NT2/D1 (cell line): ENCODE results near the gene SFXN5.

Source experiments
- SUZ12 ChIP-seq: IDR thresholded peaks from 2 replicates; pipeline ENCODE4 v1.6.1; 2011; ENCODE audit not compliant: insufficient read length, insufficient read depth; ENCODE audit errors: extremely low read depth
- YY1 ChIP-seq: IDR thresholded peaks from 2 replicates; pipeline ENCODE4 v1.6.1; 2011; ENCODE audit not compliant: insufficient read length, insufficient read depth
- ZNF274 ChIP-seq: IDR thresholded peaks from 2 replicates; pipeline ENCODE4 v1.6.1; 2011; ENCODE audit warnings: mild to moderate bottlenecking, low read depth, low read length

DNA sequence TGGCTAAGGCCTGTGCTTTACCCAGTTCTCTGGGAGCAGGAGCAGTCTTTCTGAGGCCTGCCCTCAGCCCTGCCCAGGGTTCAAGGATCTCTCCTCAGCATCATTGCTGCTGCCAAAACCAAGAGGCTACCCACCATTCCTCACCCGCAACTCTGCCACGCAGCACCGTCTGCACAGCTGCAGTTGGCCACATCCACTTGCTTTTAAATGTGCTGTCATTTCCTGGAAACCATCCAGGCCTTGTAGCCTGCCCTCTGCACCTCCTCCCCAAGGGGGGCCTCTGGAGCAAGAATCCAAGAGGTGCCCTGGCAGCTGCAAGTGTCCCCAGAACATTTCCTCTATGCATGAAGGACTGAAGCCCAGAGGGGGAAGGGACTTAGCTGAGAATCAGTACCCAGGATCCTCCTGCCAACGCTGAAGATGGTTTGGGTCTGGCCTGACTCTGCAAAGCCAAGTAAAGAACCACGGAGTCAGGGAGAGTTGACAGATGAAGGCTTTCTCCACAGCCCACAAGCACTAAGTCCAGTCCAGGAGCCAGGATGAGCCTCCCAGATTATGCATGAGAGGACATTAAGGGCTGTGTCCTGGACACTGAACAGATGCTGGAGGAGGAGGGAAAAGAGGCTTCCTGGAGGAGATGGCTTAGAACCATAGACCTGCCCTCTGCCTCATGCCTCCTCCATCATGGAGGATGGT, 139.3 kb downstream of the SFXN5 start:
- TF ChIP-seq ZNF274 (no peak), YY1 (no peak), SUZ12 (no peak)
